GM18868 (cell line): ENCODE data around the gene MCM6.
"Not testable (repeated sequence)": the region's sequence is repeated elsewhere in the genome, so short reads cannot be mapped to it uniquely, and the experiment has no call there.

Experiments
- ATAC-seq: cut with Tn5 transposase; IDR thresholded peaks from one replicate; pipeline ENCODE4 v1.9.1; 2021; ENCODE audit warnings: mild to moderate bottlenecking, moderate library complexity; ENCODE audit not compliant: unreplicated experiment

The MCM6 gene

GRCh38 chr2:135822855-135823254 lies 53.4 kb downstream of the MCM6 start:
- ATAC-seq = no peak

GRCh38 chr2:135821190-135821589 lies 55.1 kb downstream of the MCM6 start:
- ATAC-seq = no peak

GRCh38 chr2:135820003-135820618 lies 56.1 kb downstream of the MCM6 start:
- ATAC-seq = peak; percentile 94

GRCh38 chr2:135818937-135819610 lies 57.2 kb downstream of the MCM6 start:
- no peak for ATAC-seq

GRCh38 chr2:135817951-135818350 lies 58.3 kb downstream of the MCM6 start:
- no peak for ATAC-seq

GRCh38 chr2:135817466-135817865 lies 58.8 kb downstream of the MCM6 start:
- no peak for ATAC-seq

GRCh38 chr2:135815269-135815668 lies 61.0 kb downstream of the MCM6 start:
- no peak for ATAC-seq

- no peak for ATAC-seq
Observed at GRCh38 chr2:135812907-135813511, 63.2 kb downstream of the MCM6 start.

GRCh38 chr2:135807874-135808273 lies 68.4 kb downstream of the MCM6 start:
- ATAC-seq = not testable (repeated sequence)

- ATAC-seq = no peak
Observed at GRCh38 chr2:135803278-135803677, 73.0 kb downstream of the MCM6 start.

GRCh38 chr2:135802350-135802749 lies 73.9 kb downstream of the MCM6 start:
- no peak for ATAC-seq

- no peak for ATAC-seq
Observed at GRCh38 chr2:135800513-135801460, 75.5 kb downstream of the MCM6 start.

- no peak for ATAC-seq
Observed at GRCh38 chr2:135799738-135800137, 76.5 kb downstream of the MCM6 start.

GRCh38 chr2:135798762-135799161 lies 77.5 kb downstream of the MCM6 start:
- no peak for ATAC-seq

GRCh38 chr2:135798275-135798705 lies 78.0 kb downstream of the MCM6 start:
- no peak for ATAC-seq

GRCh38 chr2:135797497-135798274 lies 78.6 kb downstream of the MCM6 start:
- peak; percentile 72 for ATAC-seq

- no peak for ATAC-seq
Observed at GRCh38 chr2:135796606-135797005, 79.6 kb downstream of the MCM6 start.

- not testable (repeated sequence) for ATAC-seq
Observed at GRCh38 chr2:135795641-135796040, 80.6 kb downstream of the MCM6 start.

- ATAC-seq = peak; percentile 57
Observed at GRCh38 chr2:135792401-135793150, 83.7 kb downstream of the MCM6 start.
